CD4-positive, alpha-beta T cell treated with Interleukin-15 for 4 hours (primary cell): ENCODE data around the gene MOB3B.

ENCODE experiments used
- DNase-seq: peaks from one replicate; pipeline ENCODE4 v3.0.0-alpha.2; 2020; ENCODE audit warnings: low spot score

MOB3B gene

DNA sequence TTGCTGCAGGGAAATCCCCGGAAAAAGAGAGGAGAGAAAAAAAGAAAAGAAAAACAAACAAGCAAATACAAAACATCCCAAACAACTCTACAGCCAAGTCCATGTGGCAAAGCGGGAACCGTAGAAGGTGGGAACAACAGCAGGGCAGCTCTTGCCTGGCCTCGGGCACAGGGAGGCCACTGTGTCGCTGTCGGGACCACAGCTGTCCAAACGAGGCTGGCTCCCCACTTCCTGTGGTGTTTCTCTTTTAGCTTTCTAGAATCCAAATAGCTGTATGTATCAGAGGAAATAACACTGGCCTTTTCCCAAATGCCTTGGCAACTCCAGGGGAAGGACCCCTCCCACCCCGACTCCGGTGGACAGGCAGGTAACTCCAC, 191.1 kb downstream of the MOB3B start:
- no peak for DNase-seq

- no peak for DNase-seq
Observed at GRCh38 chr9:27337833-27338526, 191.6 kb downstream of the MOB3B start.

DNA sequence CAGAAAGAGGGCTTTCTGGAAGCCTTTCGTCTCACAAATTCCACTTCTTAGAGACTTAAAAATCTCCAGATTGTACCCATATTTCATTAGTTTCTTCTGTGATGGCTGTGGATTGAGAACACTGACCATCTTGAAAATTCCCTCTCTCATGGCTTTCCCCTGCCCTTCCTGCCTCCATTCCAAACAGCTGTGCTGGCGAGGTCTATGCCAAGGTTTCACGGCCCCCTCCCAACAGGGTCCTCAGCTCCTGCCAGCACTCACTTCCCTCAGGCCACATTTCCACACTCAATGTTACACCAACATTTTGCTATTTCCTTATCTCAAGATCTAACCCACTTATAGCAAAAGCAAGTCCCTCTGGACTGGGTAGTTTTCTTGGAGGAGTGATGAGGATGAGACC, 192.4 kb downstream of the MOB3B start:
- DNase-seq: no peak

GRCh38 chr9:27336829-27337228, 192.8 kb downstream of the MOB3B start:
- no peak for DNase-seq

DNA sequence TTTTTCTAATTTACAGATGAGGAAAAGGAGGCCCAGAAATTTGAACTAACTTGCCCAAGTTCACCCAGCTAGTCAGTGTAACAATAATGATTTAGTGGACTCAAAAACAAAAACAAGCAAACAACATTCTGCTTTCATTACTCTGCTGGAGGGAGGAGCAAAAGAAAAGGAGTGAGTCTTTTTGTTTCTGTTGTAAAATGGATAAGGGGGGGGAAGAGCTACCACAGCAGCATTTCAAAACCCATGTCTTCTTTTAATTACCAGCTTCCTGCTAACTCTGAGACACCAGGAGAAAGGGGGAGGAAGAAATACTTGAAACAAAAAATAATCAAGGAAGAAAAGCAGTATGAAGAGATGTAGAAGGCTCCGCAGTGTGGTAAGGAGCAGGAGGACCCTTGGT, 193.5 kb downstream of the MOB3B start:
- no peak for DNase-seq

- no peak for DNase-seq
Observed at GRCh38 chr9:27335075-27335474, 194.5 kb downstream of the MOB3B start.

GRCh38 chr9:27333241-27334052, 196.2 kb downstream of the MOB3B start:
- peak; percentile 38 for DNase-seq

DNA sequence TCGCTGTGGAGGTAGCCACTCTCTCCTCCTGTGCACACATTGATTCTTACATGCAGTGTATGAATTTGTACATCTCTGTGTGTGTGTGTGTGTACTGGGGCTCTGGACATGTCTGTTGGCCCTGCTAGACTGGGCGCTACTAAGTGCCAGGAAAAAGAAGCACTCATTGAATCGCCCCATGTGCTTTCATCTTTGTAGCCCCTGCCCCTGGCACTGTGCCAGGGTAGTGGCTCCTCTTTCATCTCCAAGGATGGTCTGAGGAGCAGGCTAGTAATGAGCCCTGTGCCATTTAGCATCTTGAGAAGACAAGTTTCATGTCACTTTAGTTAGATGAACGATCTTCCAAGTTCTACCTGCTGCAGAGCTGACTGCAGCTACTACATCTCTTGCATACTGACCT, 198.2 kb downstream of the MOB3B start:
- no peak for DNase-seq

DNA sequence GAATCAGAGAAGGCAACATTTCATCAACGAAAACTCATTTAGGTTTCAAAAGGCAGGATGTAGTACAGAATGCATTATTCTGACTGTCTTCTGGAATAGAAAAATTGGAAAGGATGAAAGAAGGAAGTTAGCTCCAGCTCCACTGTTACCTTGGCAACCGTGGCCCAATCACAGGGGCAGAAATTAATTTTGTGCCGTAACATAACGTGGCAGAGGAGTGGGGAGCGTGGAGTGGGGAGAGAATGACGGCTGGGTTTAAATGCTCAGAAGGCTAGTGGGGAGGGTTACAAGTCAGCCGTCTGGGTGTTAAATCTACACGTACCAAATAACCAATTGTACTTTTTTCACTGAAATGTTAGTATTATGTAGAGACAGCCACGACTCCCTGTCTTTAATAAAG, 200.3 kb downstream of the MOB3B start:
- DNase-seq: no peak

DNA sequence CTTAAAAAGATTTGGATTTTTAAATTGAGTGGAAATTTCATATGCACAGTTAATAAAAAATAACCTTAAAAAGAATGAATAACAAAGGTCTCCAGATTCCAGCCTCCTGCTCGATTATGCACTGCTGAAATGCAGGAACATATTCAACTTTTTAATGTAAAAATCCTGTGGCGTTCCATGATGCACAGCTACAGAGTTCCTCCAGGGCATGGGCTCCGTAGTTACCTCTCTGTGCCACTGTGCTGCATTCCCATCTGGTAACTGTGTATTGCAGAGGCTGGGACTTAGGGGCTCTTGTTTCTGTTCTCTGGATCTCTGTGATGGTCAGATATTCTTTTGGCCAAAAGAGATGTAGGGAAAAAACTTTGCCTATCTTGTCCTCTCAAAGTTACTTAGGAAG, 201.1 kb downstream of the MOB3B start:
- DNase-seq: no peak

GRCh38 chr9:27311184-27311583, 218.4 kb downstream of the MOB3B start:
- no peak for DNase-seq

GRCh38 chr9:27310582-27310981, 219.0 kb downstream of the MOB3B start:
- DNase-seq: no peak

DNA sequence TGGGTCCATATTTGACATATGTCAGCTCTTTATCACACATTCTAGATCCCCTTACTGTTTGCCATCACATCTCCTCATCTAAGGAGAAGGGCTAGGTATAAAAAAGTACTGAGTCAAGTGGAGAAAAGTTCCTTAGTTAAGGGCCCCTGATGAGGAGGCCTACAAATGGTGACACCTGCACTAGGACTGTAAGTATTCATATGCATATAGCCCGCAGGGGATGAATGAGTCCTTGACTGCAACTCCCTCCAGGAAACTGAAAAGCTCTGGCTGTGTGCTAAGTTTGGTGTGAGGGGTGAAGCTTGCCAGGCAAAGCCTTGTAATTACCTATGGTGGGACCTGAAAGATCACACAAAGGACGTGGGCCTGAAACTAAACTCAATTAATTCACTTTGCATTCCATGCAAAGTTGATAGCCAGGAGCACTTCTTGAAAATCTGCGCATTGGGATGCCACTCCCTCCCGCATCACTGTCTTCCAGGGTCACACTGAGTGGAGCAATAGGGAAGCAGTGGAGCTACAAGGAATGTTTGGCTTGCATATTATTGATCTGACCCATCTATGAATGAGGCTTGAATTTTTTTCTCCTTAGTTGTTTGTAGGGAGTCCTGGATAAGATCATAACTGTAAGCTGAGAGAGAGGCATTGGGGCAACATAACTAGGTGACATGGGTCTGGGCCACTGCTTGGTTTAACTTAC, 220.8 kb downstream of the MOB3B start:
- no peak for DNase-seq

GRCh38 chr9:27304521-27304920, 225.1 kb downstream of the MOB3B start:
- no peak for DNase-seq

GRCh38 chr9:27303219-27303618, 226.4 kb downstream of the MOB3B start:
- no peak for DNase-seq

GRCh38 chr9:27297050-27297449, 232.6 kb downstream of the MOB3B start, which contains the start of gene EQTN:
Gene EQTN, minus strand, starts transcription at chr9:27297150. Its CDS starts 95 bp downstream, at chr9:27297055.
- no peak for DNase-seq

DNA sequence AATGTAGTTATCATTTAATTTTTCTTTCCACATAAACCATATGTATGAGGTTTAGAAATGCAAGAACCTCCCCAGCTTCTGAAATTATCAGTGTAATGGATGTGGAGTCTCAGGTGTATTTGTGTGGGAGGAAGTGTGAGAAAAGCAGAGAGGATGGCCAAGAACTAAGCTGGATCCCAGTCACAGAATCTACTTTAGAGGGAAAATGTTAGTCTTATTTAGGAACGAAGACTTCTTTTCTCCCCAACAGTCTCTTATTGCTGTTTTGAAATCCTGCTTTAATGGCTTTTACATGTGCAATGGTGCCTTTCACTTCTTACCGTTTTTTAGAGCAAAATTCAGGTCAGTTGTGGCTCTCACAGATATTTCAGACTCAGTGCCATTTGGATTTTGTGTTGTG, 235.6 kb downstream of the MOB3B start:
- no peak for DNase-seq

DNA sequence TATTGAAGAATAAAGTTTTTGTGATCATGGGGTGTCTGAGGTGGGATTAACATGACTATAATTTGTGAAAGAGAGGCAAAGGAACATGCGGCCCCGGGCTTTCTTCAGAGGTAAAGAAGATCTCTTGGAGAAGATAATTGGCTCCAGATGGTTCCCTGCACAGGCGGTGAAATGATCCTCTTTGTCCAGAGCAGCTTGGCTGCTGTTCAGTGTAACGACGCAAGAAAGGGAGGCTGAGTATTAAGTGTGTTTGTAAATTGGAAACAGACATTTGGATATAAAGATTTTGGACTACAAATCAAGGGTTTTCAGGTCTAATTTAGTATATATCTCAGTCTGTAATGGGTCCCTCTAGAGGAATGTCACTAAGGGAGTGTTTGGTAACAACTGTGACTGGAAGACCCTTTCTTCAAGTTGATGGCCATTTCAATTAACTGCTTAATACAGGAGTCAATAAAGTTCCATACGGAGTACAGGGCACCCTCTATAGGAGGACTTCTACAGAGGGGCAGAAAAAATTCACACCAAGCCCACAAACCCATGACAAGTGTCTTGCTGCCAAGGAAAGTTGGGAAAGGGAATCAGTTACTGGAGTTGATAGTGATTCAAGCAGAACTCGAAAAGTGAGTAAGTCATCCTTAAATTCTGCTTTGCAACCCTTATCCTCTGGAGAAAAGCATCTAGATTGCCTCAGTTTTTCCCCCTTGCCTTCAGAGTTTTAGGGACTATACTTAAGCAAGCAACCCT, 236.8 kb downstream of the MOB3B start:
- DNase-seq: no peak

DNA sequence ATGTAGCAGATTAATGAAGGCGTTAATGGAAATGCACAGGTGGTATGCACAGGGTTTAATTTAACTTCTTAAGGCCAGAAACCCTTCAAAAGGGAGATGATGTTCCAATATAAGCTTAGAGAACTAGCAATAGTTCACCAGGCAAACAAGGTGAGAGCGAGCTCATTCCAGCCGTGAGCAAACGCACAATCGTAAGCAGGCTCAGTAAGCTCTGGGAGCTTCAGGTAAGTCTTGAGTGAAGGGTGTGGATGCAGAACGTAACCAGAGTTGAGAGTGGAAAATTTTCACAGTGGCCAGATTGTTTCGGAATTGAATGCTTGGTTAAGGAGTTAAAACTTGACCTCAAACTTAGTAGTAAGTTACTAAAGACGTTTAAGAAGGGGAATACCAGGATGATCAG, 238.3 kb downstream of the MOB3B start:
- no peak for DNase-seq

DNA sequence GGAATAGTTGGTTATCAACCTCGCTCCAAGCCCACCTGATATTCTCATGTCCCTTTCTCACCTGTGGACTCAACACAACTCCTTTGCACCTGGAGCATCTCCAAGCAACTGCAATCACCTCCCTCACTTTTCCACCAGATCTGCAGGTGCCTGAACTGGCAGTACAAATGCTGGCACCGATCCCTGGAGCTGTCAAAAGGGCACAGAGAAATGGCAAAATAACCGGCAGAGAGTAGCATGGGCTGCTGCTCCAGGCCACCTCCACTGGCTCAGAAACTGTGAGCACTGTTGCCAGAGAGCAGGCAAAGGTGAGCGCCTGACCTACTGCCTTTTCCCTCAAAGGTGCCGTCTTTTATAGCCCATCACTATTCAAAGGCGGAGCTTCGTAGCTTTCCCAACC, 247.3 kb downstream of the MOB3B start:
- no peak for DNase-seq

- DNase-seq: no peak
Observed at GRCh38 chr9:27280860-27281259, 248.8 kb downstream of the MOB3B start.

GRCh38 chr9:27280249-27280648, 249.4 kb downstream of the MOB3B start:
- DNase-seq: no peak
